ENCODE results near the gene ICAM1.
"Not testable (repeated sequence)": the region's sequence is repeated elsewhere in the genome, so short reads cannot be mapped to it uniquely, and the experiment has no call there.

Gene ICAM1, protein sequence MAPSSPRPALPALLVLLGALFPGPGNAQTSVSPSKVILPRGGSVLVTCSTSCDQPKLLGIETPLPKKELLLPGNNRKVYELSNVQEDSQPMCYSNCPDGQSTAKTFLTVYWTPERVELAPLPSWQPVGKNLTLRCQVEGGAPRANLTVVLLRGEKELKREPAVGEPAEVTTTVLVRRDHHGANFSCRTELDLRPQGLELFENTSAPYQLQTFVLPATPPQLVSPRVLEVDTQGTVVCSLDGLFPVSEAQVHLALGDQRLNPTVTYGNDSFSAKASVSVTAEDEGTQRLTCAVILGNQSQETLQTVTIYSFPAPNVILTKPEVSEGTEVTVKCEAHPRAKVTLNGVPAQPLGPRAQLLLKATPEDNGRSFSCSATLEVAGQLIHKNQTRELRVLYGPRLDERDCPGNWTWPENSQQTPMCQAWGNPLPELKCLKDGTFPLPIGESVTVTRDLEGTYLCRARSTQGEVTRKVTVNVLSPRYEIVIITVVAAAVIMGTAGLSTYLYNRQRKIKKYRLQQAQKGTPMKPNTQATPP

GRCh38 chr19:10270616-10271394 lies at the start of gene ICAM1:
TSS of gene ICAM1 (plus strand) at chr19:10271120. CDS start at chr19:10271160, 40 bp downstream.
- DNase-seq: no peak

- no peak for DNase-seq
Observed at GRCh38 chr19:10222201-10222890, 48.6 kb upstream of the ICAM1 start.

DNA sequence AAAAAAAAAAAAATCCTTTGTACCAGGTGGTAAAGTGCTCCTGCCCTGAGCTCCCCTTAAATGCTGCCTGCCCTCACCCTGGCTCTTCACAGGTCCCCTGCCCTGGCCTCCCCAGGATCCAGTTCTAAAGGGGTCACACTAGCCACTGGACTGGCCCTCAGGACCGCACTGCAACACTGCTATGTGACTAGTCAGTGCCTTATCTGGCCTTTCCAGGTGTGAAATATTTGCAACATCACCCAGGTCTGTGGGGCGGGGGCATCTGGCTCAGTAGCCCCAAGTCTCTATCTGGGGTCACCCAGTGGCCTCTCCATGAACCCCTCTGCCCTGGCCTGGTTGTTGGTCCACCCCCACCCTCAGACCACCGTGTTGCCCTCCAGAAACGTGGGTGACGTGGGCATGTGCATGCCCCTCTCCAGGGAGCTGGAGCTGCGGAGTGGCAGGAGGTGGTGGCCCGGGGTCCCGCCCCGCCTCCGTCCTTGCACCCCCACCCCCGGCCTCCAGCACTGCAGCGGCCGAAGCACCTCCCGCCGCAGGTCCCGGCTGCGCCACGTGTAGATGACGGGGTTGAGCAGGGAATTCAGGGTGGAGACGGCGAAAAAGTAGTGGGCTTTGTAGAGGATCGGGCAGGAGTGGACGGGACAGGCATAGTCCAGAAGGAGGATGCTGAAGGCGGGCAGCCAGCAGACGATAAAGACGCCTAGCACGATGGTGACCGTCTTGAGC lies 47.3 kb upstream of the ICAM1 start:
- no peak for DNase-seq

DNA sequence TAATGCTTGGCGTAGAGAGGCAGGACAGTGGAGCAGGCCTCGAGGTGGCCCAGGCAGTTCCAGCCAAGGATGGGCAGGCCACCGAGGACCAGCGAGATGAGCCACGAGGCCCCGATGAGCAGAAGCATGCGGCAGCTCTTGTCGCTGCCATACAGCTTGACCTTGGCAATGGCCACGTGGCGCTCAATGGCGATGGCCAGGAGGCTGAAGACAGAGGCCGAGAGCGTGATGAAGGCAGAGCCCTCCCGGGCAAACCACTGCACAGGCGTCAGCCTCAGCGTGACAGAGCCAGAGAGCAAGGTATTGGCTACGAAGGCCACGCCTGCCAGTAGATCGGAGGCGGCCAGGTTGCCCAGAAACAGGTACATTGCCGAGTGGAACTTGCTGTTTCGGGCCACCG lies 46.6 kb upstream of the ICAM1 start:
- no peak for DNase-seq

- DNase-seq: no peak
Observed at GRCh38 chr19:10226021-10226375, 44.9 kb upstream of the ICAM1 start.

- DNase-seq: no peak
Observed at GRCh38 chr19:10226376-10227025, 44.4 kb upstream of the ICAM1 start.

DNA sequence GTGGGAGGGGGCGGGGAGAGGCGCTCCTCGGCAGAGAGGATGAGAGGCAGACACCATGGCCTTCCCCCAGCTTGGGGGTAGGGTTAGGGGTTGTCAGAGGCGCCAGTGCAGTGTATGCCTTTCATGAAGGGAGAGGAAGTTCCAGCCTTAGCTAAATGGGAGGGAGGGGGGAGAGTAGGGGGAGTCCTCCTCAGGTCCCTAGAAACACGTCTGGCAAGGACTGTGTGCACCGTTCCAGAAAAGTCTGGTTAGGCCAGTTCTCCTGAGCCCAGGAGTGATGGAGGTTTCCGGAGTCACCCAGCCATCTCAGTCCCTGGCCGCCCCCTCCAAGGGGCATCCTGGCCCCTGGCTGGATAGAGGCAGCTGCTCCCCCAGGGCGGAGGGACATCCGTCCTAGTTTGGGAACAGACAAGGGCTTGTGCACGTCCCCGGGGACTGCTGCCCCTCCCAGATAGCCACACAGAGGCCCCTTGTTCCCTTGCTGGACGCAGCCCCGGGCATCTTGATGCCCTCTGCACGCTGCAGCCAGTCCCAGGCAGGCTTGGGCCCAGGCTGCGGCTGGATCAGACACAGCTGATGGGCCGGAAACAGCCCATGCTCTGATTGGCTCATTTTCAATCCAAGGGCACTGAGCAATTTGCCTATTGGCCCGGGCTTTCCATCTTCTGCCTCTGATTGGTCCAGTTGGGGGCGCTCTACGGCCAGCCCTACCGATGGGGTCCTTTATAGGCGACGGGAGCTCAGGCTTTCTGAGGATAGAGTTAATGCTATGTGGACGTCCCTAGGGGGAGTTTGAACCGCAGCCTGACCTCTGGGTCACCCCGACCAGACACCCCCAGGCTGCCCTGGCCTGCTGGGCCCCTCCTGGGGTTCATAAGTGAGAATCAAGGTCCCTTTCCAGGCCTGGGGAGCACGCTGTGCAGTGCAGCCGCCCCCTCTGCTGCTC lies 43.6 kb upstream of the ICAM1 start:
- peak; percentile 92 for DNase-seq

- no peak for DNase-seq
Observed at GRCh38 chr19:10228393-10228792, 42.5 kb upstream of the ICAM1 start.

- no peak for DNase-seq
Observed at GRCh38 chr19:10228920-10229319, 42.0 kb upstream of the ICAM1 start.

DNA sequence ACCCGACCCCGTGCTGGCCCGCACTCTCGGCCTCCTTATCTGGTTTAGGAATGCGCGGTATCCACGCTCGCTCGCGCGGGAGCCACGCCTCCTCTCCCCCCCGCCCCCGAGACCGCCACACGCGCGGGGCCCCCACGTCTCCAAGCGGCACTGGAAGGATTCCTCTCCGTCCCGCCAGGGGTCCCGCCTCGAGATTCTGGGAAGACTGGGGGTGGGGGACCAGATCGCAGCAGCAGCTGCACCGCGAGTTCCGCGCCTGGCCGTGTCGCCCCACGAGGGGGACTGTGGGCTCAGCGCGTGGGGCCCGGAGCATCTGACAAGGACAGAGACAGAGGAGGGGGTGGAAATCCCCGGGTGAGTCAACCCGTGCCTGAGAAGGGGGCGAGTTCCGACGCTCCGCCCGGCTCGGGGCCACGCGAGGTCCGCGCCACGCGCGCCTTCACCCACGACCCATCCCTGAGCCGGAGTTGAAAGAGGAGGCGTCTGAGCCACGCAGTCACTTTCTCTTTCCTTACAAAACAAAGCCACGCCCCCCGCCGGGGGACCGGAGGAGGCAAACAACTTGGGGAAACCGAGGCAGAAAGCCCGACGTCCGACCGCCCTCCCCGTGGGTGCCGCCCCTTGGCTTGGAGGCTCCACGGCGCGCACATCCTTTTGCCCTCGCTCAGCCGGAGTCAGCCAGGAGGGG lies 40.6 kb upstream of the ICAM1 start:
- DNase-seq: no peak

GRCh38 chr19:10230861-10231611 lies 39.9 kb upstream of the ICAM1 start, which contains the start of gene S1PR2:
TSS of gene S1PR2 (minus strand) at chr19:10231331. CDS start at chr19:10224905, 6,426 bp downstream.
- DNase-seq: no peak

DNA sequence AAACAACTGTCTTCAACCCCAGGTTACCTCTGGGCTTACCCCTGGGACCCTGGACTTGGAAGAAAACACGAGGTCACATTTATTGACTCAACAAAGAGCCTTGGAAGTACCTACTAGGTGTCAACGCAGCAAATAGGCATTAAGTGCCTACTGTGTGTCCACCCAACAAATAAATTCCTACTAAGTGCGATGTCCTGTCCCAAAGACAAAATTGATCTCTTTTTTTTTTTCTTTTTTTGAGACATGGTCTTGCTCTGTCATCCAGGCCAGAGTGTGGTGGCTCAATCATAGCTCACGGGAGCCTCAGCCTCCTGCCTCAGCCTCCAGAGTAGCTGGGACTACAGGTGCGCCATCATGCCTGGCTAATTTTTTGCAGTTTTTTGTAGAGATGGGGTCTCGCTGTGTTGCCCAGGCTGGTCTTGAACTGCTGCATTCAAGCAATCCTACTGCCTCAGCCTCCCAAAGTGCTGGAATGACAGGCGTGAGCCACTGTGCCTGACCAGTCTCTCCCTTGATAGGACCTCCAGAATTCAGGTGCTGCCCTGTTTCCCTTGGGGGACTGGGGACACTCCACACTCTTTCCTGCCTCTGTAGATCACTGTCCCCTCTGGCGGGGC lies 39.2 kb upstream of the ICAM1 start:
- no peak for DNase-seq

- no peak for DNase-seq
Observed at GRCh38 chr19:10233946-10234345, 37.0 kb upstream of the ICAM1 start.

GRCh38 chr19:10235003-10235402 lies 35.9 kb upstream of the ICAM1 start:
- DNase-seq: no peak

DNA sequence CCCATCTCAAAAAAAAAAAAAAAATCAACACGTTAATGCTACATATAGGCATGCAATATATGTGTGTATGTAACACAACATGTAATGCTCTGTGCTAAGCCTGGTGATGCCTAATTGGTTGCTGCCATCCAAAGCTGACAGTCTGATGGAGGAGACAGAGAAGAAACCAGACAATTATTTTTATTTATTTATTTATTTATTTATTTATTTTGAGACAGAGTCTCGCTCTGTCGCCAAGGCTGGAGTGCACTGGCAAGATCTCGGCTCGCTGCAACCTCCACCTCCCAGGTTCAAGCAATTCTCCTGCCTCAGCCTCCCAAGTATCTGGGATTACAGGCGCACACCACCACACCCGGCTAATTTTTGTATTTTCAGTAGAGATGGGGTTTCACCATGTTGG lies 35.5 kb upstream of the ICAM1 start:
- DNase-seq: not testable (repeated sequence)

DNA sequence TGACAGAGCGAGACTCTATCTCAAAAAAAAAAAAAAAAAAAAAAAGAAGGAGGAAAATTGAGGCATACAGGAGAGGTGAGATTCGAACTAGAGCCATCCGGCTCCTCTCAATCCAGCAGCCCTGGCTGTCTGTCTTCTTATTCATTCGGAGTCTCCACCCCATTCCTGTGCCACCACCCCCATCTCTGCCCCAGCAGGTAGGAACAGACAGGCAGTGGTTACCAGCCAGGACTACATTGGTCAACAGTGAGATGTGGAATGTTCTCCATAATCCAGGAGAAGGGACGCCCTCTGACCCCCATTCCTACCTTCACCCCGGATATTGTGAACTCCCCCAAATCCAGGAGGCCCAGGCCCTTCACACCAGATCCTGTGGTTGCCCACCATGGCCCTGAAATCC lies 33.2 kb upstream of the ICAM1 start:
- no peak for DNase-seq

- no peak for DNase-seq
Observed at GRCh38 chr19:10238172-10238783, 32.6 kb upstream of the ICAM1 start.

- not testable (repeated sequence) for DNase-seq
Observed at GRCh38 chr19:10241826-10242449, 29.0 kb upstream of the ICAM1 start.
